ENCODE data around the gene KRTAP4-4. TPM values are rescaled to one million over a fixed set of nuclear protein-coding genes. Genes with fewer than 3 reads are reported as not detected.

KRTAP4-4 gene
- total RNA-seq, result not detected in 2 replicates

GRCh38 chr17:41160648-41161047, at the start of gene KRTAP4-4:
TSS of gene KRTAP4-4 (minus strand) at chr17:41160748. CDS start at chr17:41160691, 57 bp downstream.

GRCh38 chr17:41189837-41190318, 29.3 kb upstream of the KRTAP4-4 start, which contains the start of gene KRTAP9-1:
TSS of gene KRTAP9-1 (plus strand) at chr17:41189887. CDS start at chr17:41189887, 0 bp downstream.

GRCh38 chr17:41184480-41184961, 24.0 kb upstream of the KRTAP4-4 start, which contains the start of gene KRTAP4-1:
TSS of gene KRTAP4-1 (minus strand) at chr17:41184911. CDS start at chr17:41184854, 57 bp downstream.

GRCh38 chr17:41177727-41178271, 17.3 kb upstream of the KRTAP4-4 start, which contains the start of gene KRTAP4-2:
TSS of gene KRTAP4-2 (minus strand) at chr17:41178221. CDS start at chr17:41178164, 57 bp downstream.

GRCh38 chr17:41168121-41168520, 7.6 kb upstream of the KRTAP4-4 start, which contains the start of gene KRTAP4-3:
TSS of gene KRTAP4-3 (minus strand) at chr17:41168221. CDS start at chr17:41168172, 49 bp downstream.

GRCh38 chr17:41149652-41149985, 10.9 kb downstream of the KRTAP4-4 start, which contains the start of gene KRTAP4-5:
TSS of gene KRTAP4-5 (minus strand) at chr17:41149825. CDS start at chr17:41149767, 58 bp downstream.

GRCh38 chr17:41140360-41141131, 20.0 kb downstream of the KRTAP4-4 start, which contains the start of gene KRTAP4-6:
TSS of gene KRTAP4-6 (minus strand) at chr17:41140544. CDS start at chr17:41140487, 57 bp downstream.

GRCh38 chr17:41123991-41124371, 36.6 kb downstream of the KRTAP4-4 start, which contains the start of gene KRTAP4-12:
TSS of gene KRTAP4-12 (minus strand) at chr17:41124182. CDS start at chr17:41124122, 60 bp downstream.

GRCh38 chr17:41117846-41118386, 42.6 kb downstream of the KRTAP4-4 start, which contains the start of gene KRTAP4-11:
TSS of gene KRTAP4-11 (minus strand) at chr17:41118373. CDS start at chr17:41118315, 58 bp downstream.

Small RNA genes within 50 kb of the gene (small RNA-seq; reads per million reads assigned to genes)
- gene KRTAP4-17P, result not detected

Other genes with a start within 250 kb of the KRTAP4-4 start
- 0.16 and 0.85 TPM in 2 replicates for gene KRT23, start 223.1 kb downstream of the KRTAP4-4 start, total RNA-seq
- gene KRT39, start 193.8 kb downstream of the KRTAP4-4 start, total RNA-seq, result not detected in 2 replicates
- not detected in 2 replicates for gene KRT40, start 176.4 kb downstream of the KRTAP4-4 start, total RNA-seq
- not detected in 2 replicates for gene KRTAP3-3, start 166.6 kb downstream of the KRTAP4-4 start, total RNA-seq
- not detected in 2 replicates for gene KRTAP3-2, start 160.8 kb downstream of the KRTAP4-4 start, total RNA-seq
- not detected in 2 replicates for gene KRTAP3-1, start 151.6 kb downstream of the KRTAP4-4 start, total RNA-seq
- 1.5 and 6.0 TPM in 2 replicates for gene KRTAP1-5, start 133.5 kb downstream of the KRTAP4-4 start, total RNA-seq
- not detected in 2 replicates for gene KRTAP1-4, start 130.6 kb downstream of the KRTAP4-4 start, total RNA-seq
- not detected in 2 replicates for gene KRTAP1-3, start 125.9 kb downstream of the KRTAP4-4 start, total RNA-seq
- gene KRTAP1-1, start 119.3 kb downstream of the KRTAP4-4 start, total RNA-seq, result not detected in 2 replicates
- not detected in 2 replicates for gene KRTAP2-1, start 113.4 kb downstream of the KRTAP4-4 start, total RNA-seq
- gene KRTAP2-2, start 105.5 kb downstream of the KRTAP4-4 start, total RNA-seq, result not detected in 2 replicates
- not detected in 2 replicates for gene KRTAP2-3, start 100.6 kb downstream of the KRTAP4-4 start, total RNA-seq
- not detected in 2 replicates for gene KRTAP2-4, start 94.9 kb downstream of the KRTAP4-4 start, total RNA-seq
- not detected in 2 replicates for gene KRTAP4-7, start 76.6 kb downstream of the KRTAP4-4 start, total RNA-seq
- not detected in 2 replicates for gene KRTAP4-8, start 62.6 kb downstream of the KRTAP4-4 start, total RNA-seq
- not detected in 2 replicates for gene KRTAP4-16, start 58.5 kb downstream of the KRTAP4-4 start, total RNA-seq
- not detected in 2 replicates for gene KRTAP4-9, start 55.4 kb downstream of the KRTAP4-4 start, total RNA-seq
- gene KRTAP4-11, start 42.4 kb downstream of the KRTAP4-4 start, total RNA-seq, result not detected in 2 replicates
- gene KRTAP4-12, start 36.6 kb downstream of the KRTAP4-4 start, total RNA-seq, result not detected in 2 replicates
- not detected in 2 replicates for gene KRTAP4-6, start 20.2 kb downstream of the KRTAP4-4 start, total RNA-seq
- not detected in 2 replicates for gene KRTAP4-5, start 10.9 kb downstream of the KRTAP4-4 start, total RNA-seq
- not detected in 2 replicates for gene KRTAP4-3, start 7.5 kb upstream of the KRTAP4-4 start, total RNA-seq
- gene KRTAP4-2, start 17.5 kb upstream of the KRTAP4-4 start, total RNA-seq, result not detected in 2 replicates
- gene KRTAP4-1, start 24.2 kb upstream of the KRTAP4-4 start, total RNA-seq, result not detected in 2 replicates
- not detected in 2 replicates for gene KRTAP9-1, start 29.1 kb upstream of the KRTAP4-4 start, total RNA-seq
- gene KRTAP9-2, start 65.9 kb upstream of the KRTAP4-4 start, total RNA-seq, result not detected in 2 replicates
- gene KRTAP9-3, start 71.7 kb upstream of the KRTAP4-4 start, total RNA-seq, result not detected in 2 replicates
- gene KRTAP9-8, start 77.3 kb upstream of the KRTAP4-4 start, total RNA-seq, result not detected in 2 replicates
- not detected in 2 replicates for gene KRTAP9-4, start 88.9 kb upstream of the KRTAP4-4 start, total RNA-seq
- gene KRTAP9-9, start 94.6 kb upstream of the KRTAP4-4 start, total RNA-seq, result not detected in 2 replicates
- gene KRTAP9-6, start 104.6 kb upstream of the KRTAP4-4 start, total RNA-seq, result not detected in 2 replicates
- gene KRTAP9-7, start 115.0 kb upstream of the KRTAP4-4 start, total RNA-seq, result not detected in 2 replicates
- not detected in 2 replicates for gene KRTAP29-1, start 142.1 kb upstream of the KRTAP4-4 start, total RNA-seq
- not detected in 2 replicates for gene KRTAP16-1, start 148.6 kb upstream of the KRTAP4-4 start, total RNA-seq
- gene KRTAP17-1, start 155.0 kb upstream of the KRTAP4-4 start, total RNA-seq, result not detected in 2 replicates
- not detected in 2 replicates for gene KRT33A, start 190.1 kb upstream of the KRTAP4-4 start, total RNA-seq
- not detected in 2 replicates for gene KRT33B, start 209.1 kb upstream of the KRTAP4-4 start, total RNA-seq
- 0.16 TPM in 1 of 2 replicates, not detected in the other for gene KRT34, start 221.6 kb upstream of the KRTAP4-4 start, total RNA-seq
- not detected in 2 replicates for gene KRT31, start 236.9 kb upstream of the KRTAP4-4 start, total RNA-seq